Osteocyte (in vitro differentiated cells): ENCODE data around the gene DENND2A. TPM values are rescaled to one million over a fixed set of nuclear protein-coding genes. Genes with fewer than 3 reads are reported as not detected.
"Not testable (repeated sequence)": the region's sequence is repeated elsewhere in the genome, so short reads cannot be mapped to it uniquely, and the experiment has no call there.

ENCODE experiments used
- DNase-seq: peaks from one replicate; pipeline ENCODE4 v3.0.0; 2021; ENCODE audit warnings: mixed read lengths; ENCODE audit not compliant: unreplicated experiment; ENCODE audit errors: extremely low spot score
- H3K27ac Mint-ChIP-seq: one replicate; pipeline ENCODE4 v1.8.0; 2021; ENCODE audit warnings: mild to moderate bottlenecking, mixed read lengths; ENCODE audit not compliant: unreplicated experiment
- H3K27me3 Mint-ChIP-seq: one replicate; pipeline ENCODE4 v1.8.0; 2021; ENCODE audit warnings: mixed read lengths; ENCODE audit not compliant: unreplicated experiment
- H3K36me3 Mint-ChIP-seq: one replicate; pipeline ENCODE4 v1.8.0; 2021; ENCODE audit warnings: mixed read lengths; ENCODE audit not compliant: unreplicated experiment
- H3K4me1 Mint-ChIP-seq: one replicate; pipeline ENCODE4 v1.8.0; 2021; ENCODE audit warnings: mixed read lengths; ENCODE audit not compliant: unreplicated experiment
- H3K4me3 Mint-ChIP-seq: one replicate; pipeline ENCODE4 v1.8.0; 2021; ENCODE audit warnings: mild to moderate bottlenecking, moderate library complexity, mixed read lengths; ENCODE audit not compliant: unreplicated experiment
- H3K9me3 Mint-ChIP-seq: one replicate; pipeline ENCODE4 v1.8.0; 2021; ENCODE audit warnings: mixed read lengths; ENCODE audit not compliant: unreplicated experiment
- CTCF ChIP-seq: fragments of 200-600 bp; sonication (generic); IDR thresholded peaks from 2 replicates; pipeline ENCODE4 v1.5.0; 2021; ENCODE audit warnings: antibody characterized with exemption, mild to moderate bottlenecking, moderate library complexity
- total RNA-seq: library from RNA; stranded (reverse); gene quantifications from 2 replicates; pipeline ENCODE4 v1.2.1, GENCODE V29; 2021

Gene DENND2A
- total RNA-seq, 1 donor from 2014 or later = 53.3 TPM

- Mint-ChIP-seq H3K36me3 (no peaks in the 10 kb centered on the region), H3K9me3 (no peaks in the 10 kb centered on the region), H3K27ac (no peak overlapping the region), H3K27me3 (no peaks in the 10 kb centered on the region), H3K4me3 (no peak overlapping the region), H3K4me1 (peaks cover 9% of the 10 kb centered on the region)
- DNase-seq = no peak
- TF ChIP-seq CTCF = no peak
These were observed 138.6 kb downstream of the DENND2A start for GRCh38 chr7:140501966-140502365.

DNA sequence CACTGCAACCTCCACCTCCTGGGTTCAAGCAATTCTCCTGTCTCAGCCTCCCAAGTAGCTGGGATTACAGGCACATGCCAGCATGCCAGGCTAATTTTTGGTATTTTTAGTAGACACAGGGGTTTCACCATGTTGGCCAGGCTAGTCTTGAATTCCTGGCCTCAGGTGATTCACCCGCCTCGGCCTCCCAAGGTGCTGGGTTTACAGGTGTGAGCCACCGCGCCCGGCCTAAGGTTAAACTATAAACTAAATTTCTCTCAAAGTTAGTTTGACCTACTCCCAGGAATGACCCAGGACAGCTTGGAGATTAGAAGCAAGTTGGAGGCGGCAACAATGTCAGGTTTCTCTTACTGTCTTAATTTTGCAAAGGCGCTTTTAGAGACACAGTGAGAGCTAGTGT lies 142.8 kb downstream of the DENND2A start:
- not testable (repeated sequence) for H3K36me3 Mint-ChIP-seq, H3K27me3 Mint-ChIP-seq, DNase-seq, H3K27ac Mint-ChIP-seq, H3K4me3 Mint-ChIP-seq, H3K9me3 Mint-ChIP-seq, H3K4me1 Mint-ChIP-seq

DNA sequence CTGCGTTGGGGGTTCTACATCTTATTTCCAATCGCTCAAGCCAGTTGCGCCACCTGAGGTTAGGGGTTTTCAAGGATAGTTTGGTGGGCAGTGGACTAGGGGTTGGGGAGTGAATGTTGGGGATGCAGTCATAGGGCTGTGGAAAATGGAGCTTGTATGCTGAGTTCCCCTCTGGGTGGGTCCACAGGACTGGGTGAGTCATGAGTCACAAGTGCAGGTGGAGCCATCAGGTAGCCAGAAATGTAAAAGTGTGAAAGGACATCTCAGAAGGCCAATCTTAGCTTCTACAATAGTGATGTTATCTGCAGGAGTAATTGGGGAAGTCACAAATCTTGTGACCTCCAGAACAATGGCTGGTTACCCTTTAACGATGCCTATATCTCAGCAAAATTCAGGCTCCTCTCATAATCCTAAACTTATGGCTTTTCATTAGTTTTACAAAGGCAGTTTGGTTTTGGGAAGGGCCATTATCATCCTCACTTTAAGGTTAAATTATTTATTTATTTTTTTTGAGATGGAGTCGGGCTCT lies 143.3 kb downstream of the DENND2A start:
- H3K27ac Mint-ChIP-seq = no peak overlapping the region

DNA sequence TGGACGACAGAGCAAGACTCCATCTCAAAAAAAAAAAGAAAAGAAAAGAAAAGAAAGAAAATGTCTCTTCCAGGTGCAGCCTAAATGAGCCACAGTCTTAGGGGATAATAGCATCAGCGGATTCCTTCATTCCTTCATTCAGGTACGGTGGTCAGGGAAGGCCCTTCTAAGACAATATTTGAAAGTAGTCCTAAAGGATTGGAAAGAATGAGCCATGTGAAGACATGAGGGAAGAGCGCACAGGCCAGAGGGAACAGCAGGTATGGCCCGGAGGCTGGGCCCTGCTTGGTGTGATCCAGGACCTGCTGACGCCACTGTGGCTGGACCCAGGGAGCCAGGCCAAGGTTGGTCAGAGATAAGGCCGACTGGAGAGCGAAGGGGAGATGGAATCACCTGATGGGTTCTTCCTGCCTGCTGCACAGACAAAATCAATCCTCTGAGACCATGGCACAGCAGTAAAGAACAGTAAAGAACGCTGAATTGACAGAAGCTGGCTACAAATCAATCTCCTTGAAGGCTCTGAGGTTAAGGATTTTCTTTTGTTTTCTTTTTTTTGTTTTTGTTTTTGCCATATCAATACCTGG lies 145.0 kb downstream of the DENND2A start:
- Mint-ChIP-seq H3K27me3 (no peaks in the 10 kb centered on the region), H3K36me3 (no peaks in the 10 kb centered on the region), H3K4me3 (no peak overlapping the region), H3K9me3 (no peaks in the 10 kb centered on the region), H3K27ac (no peak overlapping the region), H3K4me1 (no peaks in the 10 kb centered on the region)
- no peak for DNase-seq
- TF ChIP-seq CTCF = no peak

More for the DNA sequence above, 143.3 kb downstream of the DENND2A start:
- H3K27me3 Mint-ChIP-seq = no peaks in the 10 kb centered on the region
- H3K4me3 Mint-ChIP-seq = no peak overlapping the region
- no peak for DNase-seq
- no peaks in the 10 kb centered on the region for H3K4me1 Mint-ChIP-seq
- TF ChIP-seq CTCF = no peak
- no peaks in the 10 kb centered on the region for H3K36me3 Mint-ChIP-seq
- no peaks in the 10 kb centered on the region for H3K9me3 Mint-ChIP-seq

DNA sequence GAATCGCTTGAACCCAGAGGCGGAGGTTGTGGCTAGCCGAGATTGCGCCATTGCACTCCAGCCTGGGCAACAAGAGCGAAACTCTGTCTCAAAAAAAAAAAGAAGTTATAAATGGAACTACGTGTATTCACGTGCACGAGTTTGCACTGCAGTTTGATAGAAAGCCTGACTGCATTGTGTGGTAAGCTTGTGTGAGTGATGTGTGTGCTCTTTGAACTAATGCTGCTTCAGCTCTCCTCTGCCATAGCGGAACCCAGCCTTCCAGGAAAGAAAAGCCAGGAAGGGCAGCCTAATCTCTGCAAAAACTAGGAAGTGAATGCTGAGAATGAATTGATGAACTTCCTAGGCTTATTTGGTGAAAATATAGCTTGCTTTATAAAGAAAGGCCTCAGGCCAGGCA lies 145.7 kb downstream of the DENND2A start:
- no peaks in the 10 kb centered on the region for H3K4me1 Mint-ChIP-seq
- no peaks in the 10 kb centered on the region for H3K27me3 Mint-ChIP-seq
- no peak overlapping the region for H3K27ac Mint-ChIP-seq
- DNase-seq = no peak
- H3K4me3 Mint-ChIP-seq = no peak overlapping the region
- no peak for TF ChIP-seq CTCF
- H3K9me3 Mint-ChIP-seq = no peaks in the 10 kb centered on the region
- no peaks in the 10 kb centered on the region for H3K36me3 Mint-ChIP-seq

DNA sequence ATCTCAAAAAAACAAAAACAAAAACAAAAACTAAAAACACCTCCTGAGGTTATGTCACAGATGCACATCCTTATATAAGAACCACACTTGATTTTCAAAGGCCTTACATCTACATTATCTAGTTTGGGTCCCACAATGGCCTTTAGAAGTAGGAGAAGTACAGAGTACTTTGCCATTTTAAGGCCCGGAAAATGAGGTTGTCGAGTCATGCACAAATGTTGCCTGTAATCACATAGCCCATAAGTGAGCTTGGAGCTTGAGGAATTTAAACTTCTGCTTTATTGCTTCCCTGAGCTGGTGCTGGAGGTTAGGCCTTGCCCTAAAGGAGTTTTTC lies 151.6 kb downstream of the DENND2A start:
- H3K9me3 Mint-ChIP-seq = no peaks in the 10 kb centered on the region
- H3K36me3 Mint-ChIP-seq = no peaks in the 10 kb centered on the region
- peaks cover 6% of the 10 kb centered on the region for H3K4me1 Mint-ChIP-seq
- H3K27ac Mint-ChIP-seq = no peak overlapping the region
- no peak for DNase-seq
- no peak overlapping the region for H3K4me3 Mint-ChIP-seq
- peaks cover 8% of the 10 kb centered on the region for H3K27me3 Mint-ChIP-seq
- no peak for TF ChIP-seq CTCF
